IMR-90 (cell line): ENCODE measurements around the gene HEATR9. TPM values are rescaled to one million over a fixed set of nuclear protein-coding genes. Genes with fewer than 3 reads are reported as not detected.

Experiments
- ATAC-seq: fragments of 200-7000 bp; cut with Tn5 transposase; 2 replicates; pipeline ENCODE4 v1.9.1; 2020; ENCODE audit warnings: low read depth, mild to moderate bottlenecking, moderate library complexity
- BruUV-seq: library from RNA; stranded (reverse); fragments of 400-500 nt; replicated peaks from 2 replicates; lab custom pipeline; 2021; lab: Mats Ljungman, UMichigan
- CTCF ChIA-PET: fragments of 300-600 bp; formaldehyde crosslinking; extraction: SDS; loops from one replicate; lab custom pipeline; 2021; ENCODE audit warnings: antibody characterized with exemption; lab: Yijun Ruan, JAX
- POLR2A ChIA-PET: fragments of 300-600 bp; sonication (Branson Sonifier 250); formaldehyde crosslinking; loops from one replicate; lab custom pipeline; 2022; ENCODE audit warnings: antibody characterized with exemption; ENCODE audit not compliant: unreplicated experiment; lab: Charles Lee
- DNase-seq: peaks from one replicate; pipeline ENCODE4 v3.0.0; 2013
- H2AFZ ChIP-seq: replicated peaks from 2 replicates; pipeline ENCODE3; 2013; ENCODE audit warnings: low read length, mild to moderate bottlenecking; ENCODE audit not compliant: poor library complexity
- H2AK5ac ChIP-seq: 2 replicates; pipeline ENCODE4 v1.6.1; 2013; ENCODE audit warnings: low read depth, low read length, inconsistent platforms
- H2AK9ac ChIP-seq: replicated peaks from 2 replicates; pipeline ENCODE3; 2013; ENCODE audit warnings: mild to moderate bottlenecking, low read depth, low read length, moderate library complexity; ENCODE audit not compliant: poor library complexity
- H2BK120ac ChIP-seq: 2 replicates; pipeline ENCODE4 v1.6.1; 2013; ENCODE audit warnings: low read depth, low read length, inconsistent platforms
- H2BK15ac ChIP-seq: 3 replicates; pipeline ENCODE4 v1.6.1; 2013; ENCODE audit warnings: low read depth, low read length, inconsistent platforms
- H2BK20ac ChIP-seq: 2 replicates; pipeline ENCODE4 v1.6.1; 2013; ENCODE audit warnings: low read depth, mild to moderate bottlenecking, inconsistent platforms, low read length, moderate library complexity
- H2BK5ac ChIP-seq: 2 replicates; pipeline ENCODE4 v1.6.1; 2013; ENCODE audit warnings: mild to moderate bottlenecking, low read depth, low read length, inconsistent platforms; ENCODE audit not compliant: poor library complexity, severe bottlenecking
- H3K14ac ChIP-seq: replicated peaks from 2 replicates; pipeline ENCODE4 v1.6.1; 2013; ENCODE audit warnings: low read depth, low read length, inconsistent platforms
- H3K18ac ChIP-seq: 2 replicates; pipeline ENCODE4 v1.6.1; 2013; ENCODE audit warnings: low read depth, low read length, control low read depth
- H3K23ac ChIP-seq: 2 replicates; pipeline ENCODE4 v1.6.1; 2013; ENCODE audit warnings: low read depth, low read length, inconsistent platforms
- H3K27ac ChIP-seq: 2 replicates; pipeline ENCODE4 v1.5.1; 2013; ENCODE audit warnings: mild to moderate bottlenecking, control low read depth, low read length; ENCODE audit not compliant: insufficient read depth
- H3K27me3 ChIP-seq: 2 replicates; pipeline ENCODE4 v1.6.1; 2013; ENCODE audit warnings: low read length; ENCODE audit not compliant: control insufficient read depth, insufficient read depth
- H3K36me3 ChIP-seq: 2 replicates; pipeline ENCODE4 v1.6.1; 2013; ENCODE audit warnings: low read length, mixed read lengths; ENCODE audit not compliant: control insufficient read depth, insufficient read depth
- H3K4ac ChIP-seq: 2 replicates; pipeline ENCODE4 v1.6.1; 2013; ENCODE audit warnings: low read depth, low read length, inconsistent platforms
- H3K4me1 ChIP-seq: 2 replicates; pipeline ENCODE4 v1.6.1; 2013; ENCODE audit warnings: low read length, mixed read lengths; ENCODE audit not compliant: control insufficient read depth, insufficient read depth
- H3K4me2 ChIP-seq: 2 replicates; pipeline ENCODE4 v1.6.1; 2013; ENCODE audit warnings: low read depth, mild to moderate bottlenecking, control low read depth, low read length, moderate library complexity
- H3K4me3 ChIP-seq: 2 replicates; pipeline ENCODE4 v1.5.1; 2013; ENCODE audit warnings: low read depth, mild to moderate bottlenecking, control low read depth, low read length, moderate library complexity; ENCODE audit not compliant: insufficient read depth
- H3K56ac ChIP-seq: 2 replicates; pipeline ENCODE4 v1.6.1; 2013; ENCODE audit warnings: low read length, inconsistent platforms; ENCODE audit not compliant: insufficient read depth; ENCODE audit errors: extremely low read depth
- H3K79me1 ChIP-seq, 2 experiments: 2 replicates each; pipeline ENCODE4 v1.6.1; 2013; ENCODE audit warnings: low read length in 2 of 2, inconsistent platforms in 1 of 2, low read depth in 1 of 2
- H3K9ac ChIP-seq: 2 replicates; pipeline ENCODE4 v1.6.1; 2013; ENCODE audit warnings: low read depth, low read length, control low read depth
- H3K9me1 ChIP-seq: 2 replicates; pipeline ENCODE4 v1.6.1; 2013; ENCODE audit warnings: low read length, inconsistent platforms; ENCODE audit not compliant: insufficient read depth
- H3K9me3 ChIP-seq: 2 replicates; pipeline ENCODE4 v1.6.1; 2013; ENCODE audit warnings: low read length; ENCODE audit not compliant: control insufficient read depth, insufficient read depth
- H4K20me1 ChIP-seq: 2 replicates; pipeline ENCODE4 v1.6.1; 2013; ENCODE audit warnings: low read length, inconsistent platforms; ENCODE audit not compliant: insufficient read depth
- H4K5ac ChIP-seq: 2 replicates; pipeline ENCODE4 v1.6.1; 2013; ENCODE audit warnings: mild to moderate bottlenecking, low read depth, low read length, control low read depth
- H4K8ac ChIP-seq, 2 experiments: 2 replicates each; pipeline ENCODE4 v1.6.1; 2013; ENCODE audit warnings: low read depth in 2 of 2, low read length in 2 of 2, control low read depth in 1 of 2, inconsistent platforms in 1 of 2
- H4K91ac ChIP-seq: 2 replicates; pipeline ENCODE4 v1.6.1; 2013; ENCODE audit warnings: low read depth, low read length, inconsistent platforms; ENCODE audit not compliant: insufficient read depth
- FOS ChIP-seq: fragments of 150-350 bp; IDR thresholded peaks from 2 replicates; pipeline ENCODE4 v1.6.1; 2016; ENCODE audit warnings: low read depth, low read length
- MAFK ChIP-seq: IDR thresholded peaks from 2 replicates; pipeline ENCODE4 v1.6.1; 2012; ENCODE audit warnings: low read depth, low read length, improper control_type of control experiment
- RFX5 ChIP-seq: IDR thresholded peaks from 2 replicates; pipeline ENCODE4 v1.8.0; 2012; ENCODE audit warnings: low read depth, mild to moderate bottlenecking, low read length, moderate library complexity
- WGBS, 2 experiments: methylation state at CpG; one replicate each; pipeline versions ENCODE4 v1.1.5 to v1.1.7; 2013; ENCODE audit warnings: missing lambda C conversion rate in 2 of 2; ENCODE audit not compliant: insufficient read length in 1 of 2; ENCODE audit errors: extremely low coverage in 2 of 2; 5-methylcytosine and 5-hydroxymethylcytosine counted together
- dilution Hi-C: fragments of 300-500 bp; cut with HindIII; formaldehyde crosslinking; loops from one replicate; pipeline ENCODE4 v1.14.3; 2018; ENCODE audit warnings: low sequenced_read_pairs; ENCODE audit not compliant: unreplicated experiment
- in situ Hi-C: fragments of 300-500 bp; cut with MboI; formaldehyde crosslinking; loops from 3 replicates; pipeline ENCODE4 v1.14.3; 2019; ENCODE audit warnings: low sequenced_read_pairs, inconsistent platforms, mixed read lengths
- intact Hi-C: fragments of 100-400 bp; cut with micrococcal nuclease; formaldehyde crosslinking; loops from 2 replicates; pipeline ENCODE4 v1.10.0; 2022
- polyA plus RNA-seq, 3 experiments: library from polyadenylated mRNA; depleted of rRNA; stranded (reverse); fragments of >200 nt; gene quantifications; 2 replicates each; pipeline ENCODE4 v1.2.3, GENCODE V29; 2012; ENCODE audit warnings: low replicate concordance in 1 of 3
- total RNA-seq: library from RNA; depleted of rRNA; stranded (reverse); fragments of >200 nt; gene quantifications from 2 replicates; pipeline ENCODE4 v1.2.3, GENCODE V29; 2012
- TF ChIP-seq, protein P1 (sequence below): fragments of 150-350 bp; IDR thresholded peaks from 2 replicates; pipeline ENCODE4 v1.6.1; 2017; ENCODE audit warnings: mild to moderate bottlenecking, antibody characterized with exemption, low read length, low read depth
- TF ChIP-seq, protein P2 (sequence below): conservative IDR thresholded peaks from 2 replicates; pipeline ENCODE4 v1.5.1; 2012; ENCODE audit warnings: mild to moderate bottlenecking, low read depth, low read length, improper control_type of control experiment

Gene HEATR9
- total and polyA plus RNA-seq, 2 of the 4 experiments (the other 2 are of a cell fraction), result not detected

DNA sequence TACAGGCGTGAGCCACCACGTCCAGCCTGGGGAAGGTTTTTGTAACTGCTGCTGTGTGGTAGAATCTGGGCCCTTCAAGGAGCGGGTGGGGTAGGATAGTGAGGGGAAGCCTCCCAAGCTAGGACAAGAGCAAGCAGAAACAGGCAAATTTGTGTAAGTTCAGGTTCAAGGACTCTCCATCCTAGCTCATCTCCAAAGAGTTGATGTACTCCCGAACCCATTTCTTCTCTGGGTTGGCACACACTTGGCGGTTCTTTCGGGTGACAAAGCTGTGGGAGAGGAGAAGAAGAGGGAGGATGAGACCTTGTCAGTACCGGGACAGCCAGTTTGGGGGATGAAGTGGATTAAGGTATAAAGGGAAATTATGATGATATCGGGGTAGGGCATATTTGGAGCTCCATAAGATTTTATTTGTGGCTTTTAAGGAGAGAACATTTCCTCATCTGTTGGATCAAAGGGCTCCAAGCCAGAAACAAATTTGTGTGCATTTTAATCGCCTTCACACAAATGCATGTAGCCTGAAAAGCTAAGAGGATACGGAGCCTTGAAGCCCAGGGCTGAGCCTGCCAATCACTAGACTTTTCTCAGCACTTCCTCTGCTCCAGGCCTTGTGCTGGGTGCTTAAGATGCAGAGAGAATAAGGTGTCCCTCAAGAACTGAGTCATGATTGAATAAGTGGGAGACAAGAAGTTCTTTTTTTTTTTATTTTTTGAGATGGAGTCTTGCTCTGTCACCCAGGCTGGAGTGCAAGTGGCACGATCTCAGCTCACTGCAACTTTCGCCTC is 3.7 kb upstream of the HEATR9 start:
- H3K4ac ChIP-seq, result no peak overlapping the region
- intact Hi-C loops, result no loop called here
- no peak overlapping the region for H2AK9ac ChIP-seq
- no peak overlapping the region for H3K4me2 ChIP-seq
- BruUV-seq, result no TSS peak
- H3K14ac ChIP-seq, result no peak overlapping the region
- TF ChIP-seq FOS, result no peak
- TF ChIP-seq, protein P1, sequence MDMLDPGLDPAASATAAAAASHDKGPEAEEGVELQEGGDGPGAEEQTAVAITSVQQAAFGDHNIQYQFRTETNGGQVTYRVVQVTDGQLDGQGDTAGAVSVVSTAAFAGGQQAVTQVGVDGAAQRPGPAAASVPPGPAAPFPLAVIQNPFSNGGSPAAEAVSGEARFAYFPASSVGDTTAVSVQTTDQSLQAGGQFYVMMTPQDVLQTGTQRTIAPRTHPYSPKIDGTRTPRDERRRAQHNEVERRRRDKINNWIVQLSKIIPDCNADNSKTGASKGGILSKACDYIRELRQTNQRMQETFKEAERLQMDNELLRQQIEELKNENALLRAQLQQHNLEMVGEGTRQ, result no peak
- TF ChIP-seq, protein P2, sequence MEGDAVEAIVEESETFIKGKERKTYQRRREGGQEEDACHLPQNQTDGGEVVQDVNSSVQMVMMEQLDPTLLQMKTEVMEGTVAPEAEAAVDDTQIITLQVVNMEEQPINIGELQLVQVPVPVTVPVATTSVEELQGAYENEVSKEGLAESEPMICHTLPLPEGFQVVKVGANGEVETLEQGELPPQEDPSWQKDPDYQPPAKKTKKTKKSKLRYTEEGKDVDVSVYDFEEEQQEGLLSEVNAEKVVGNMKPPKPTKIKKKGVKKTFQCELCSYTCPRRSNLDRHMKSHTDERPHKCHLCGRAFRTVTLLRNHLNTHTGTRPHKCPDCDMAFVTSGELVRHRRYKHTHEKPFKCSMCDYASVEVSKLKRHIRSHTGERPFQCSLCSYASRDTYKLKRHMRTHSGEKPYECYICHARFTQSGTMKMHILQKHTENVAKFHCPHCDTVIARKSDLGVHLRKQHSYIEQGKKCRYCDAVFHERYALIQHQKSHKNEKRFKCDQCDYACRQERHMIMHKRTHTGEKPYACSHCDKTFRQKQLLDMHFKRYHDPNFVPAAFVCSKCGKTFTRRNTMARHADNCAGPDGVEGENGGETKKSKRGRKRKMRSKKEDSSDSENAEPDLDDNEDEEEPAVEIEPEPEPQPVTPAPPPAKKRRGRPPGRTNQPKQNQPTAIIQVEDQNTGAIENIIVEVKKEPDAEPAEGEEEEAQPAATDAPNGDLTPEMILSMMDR, result no peak
- no peak for TF ChIP-seq MAFK
- TF ChIP-seq RFX5, result no peak
- ChIA-PET POLR2A (no interaction called here), CTCF (no interaction called here)
- H2BK15ac ChIP-seq, result no peak overlapping the region
- H2AFZ ChIP-seq, result no peak overlapping the region
- no peak overlapping the region for H3K9ac ChIP-seq
- no peak overlapping the region for H2AK5ac ChIP-seq
- no peak overlapping the region for H3K27ac ChIP-seq
- no peaks in the 10 kb centered on the region for H4K20me1 ChIP-seq
- dilution Hi-C loops, result no loop called here
- no peak overlapping the region for H4K8ac ChIP-seq
- H2BK5ac ChIP-seq, result no peak overlapping the region
- no peaks in the 10 kb centered on the region for H3K79me1 ChIP-seq
- no peak for DNase-seq
- ATAC-seq, result no peak
- no peaks in the 10 kb centered on the region for H3K4me1 ChIP-seq
- no peaks in the 10 kb centered on the region for H3K9me3 ChIP-seq
- H3K27me3 ChIP-seq, result peaks cover 3% of the 10 kb centered on the region; the same call in 1 of the 2 replicates
- no peak overlapping the region for H2BK20ac ChIP-seq
- H4K5ac ChIP-seq, result no peak overlapping the region
- no peak overlapping the region for H2BK120ac ChIP-seq
- H3K4me3 ChIP-seq, result no peak overlapping the region
- no peak overlapping the region for H3K56ac ChIP-seq
- no peak overlapping the region for H3K18ac ChIP-seq
- no peak overlapping the region for H3K23ac ChIP-seq
- no peaks in the 10 kb centered on the region for H3K36me3 ChIP-seq
- in situ Hi-C loops, result no loop called here
- H3K9me1 ChIP-seq, result no peaks in the 10 kb centered on the region
- WGBS, 2 experiments, result 94% methylated on average over 4 of the region's 12 CpGs; no CpG with 5 or more reads in 1 of the 2 experiments
- no peak overlapping the region for H4K91ac ChIP-seq
